Transverse colon (tissue), 4 donors: ENCODE measurements around the gene HSPA14. TPM values are rescaled to one million over a fixed set of nuclear protein-coding genes. Genes with fewer than 3 reads are reported as not detected.
"Not testable (repeated sequence)": the region's sequence is repeated elsewhere in the genome, so short reads cannot be mapped to it uniquely, and the experiment has no call there.

Experiments used
- DNase-seq: peaks from one replicate; pipeline ENCODE4 v3.0.0-alpha.2; 2019
- H3K27ac ChIP-seq, 4 donors: fragments of 200-600 bp; sonication (generic); 2 replicates each; pipeline ENCODE4 v1.5.1; 2016 to 2018; ENCODE audit warnings: inconsistent platforms in 4 of 4
- H3K27me3 ChIP-seq: fragments of 200-600 bp; sonication (generic); 2 replicates; pipeline ENCODE4 v1.5.1; 2017; ENCODE audit warnings: inconsistent platforms
- H3K36me3 ChIP-seq, 4 donors: fragments of 200-600 bp; sonication (generic); 2 replicates each; pipeline ENCODE4 v1.5.1; 2017 to 2019; ENCODE audit warnings: inconsistent platforms in 4 of 4
- H3K4me1 ChIP-seq, 4 donors: fragments of 200-600 bp; sonication (generic); 2 replicates each; pipeline ENCODE4 v1.5.1; 2017 to 2020; ENCODE audit warnings: inconsistent platforms in 4 of 4
- H3K4me3 ChIP-seq, 4 donors: fragments of 200-600 bp; sonication (generic); 1 replicate in 1 of 4; 2 replicates in 3 of 4; pipeline versions ENCODE4 v1.5.1 to v1.6.1; 2017 to 2019; ENCODE audit warnings: inconsistent platforms in 4 of 4
- H3K9me3 ChIP-seq, 2 donors: fragments of 200-600 bp; sonication (generic); 2 replicates each; pipeline ENCODE4 v1.5.1; 2017 to 2019; ENCODE audit warnings: inconsistent platforms in 2 of 2
- CTCF ChIP-seq, 5 experiments: fragments of 200-600 bp in 3 of 5; fragments of 450-650 bp in 2 of 5; sonication (generic) in 3 of 5; IDR thresholded peaks; 1 replicate in 2 of 5; 2 replicates in 3 of 5; pipeline ENCODE4 v1.5.1; 2016 to 2017; ENCODE audit warnings: antibody characterized with exemption in 5 of 5, inconsistent platforms in 3 of 5, mild to moderate bottlenecking in 2 of 5, moderate library complexity in 1 of 5
- EP300 ChIP-seq: sonication (generic); formaldehyde crosslinking; IDR thresholded peaks from one replicate; pipeline ENCODE4 v1.6.1; 2017; ENCODE audit warnings: antibody characterized with exemption, low read depth
- POLR2A ChIP-seq: fragments of 450-650 bp; IDR thresholded peaks from one replicate; pipeline ENCODE4 v1.6.1; 2016; ENCODE audit warnings: antibody characterized with exemption, mild to moderate bottlenecking, moderate library complexity
- POLR2AphosphoS5 ChIP-seq, 3 donors: sonication (generic); formaldehyde crosslinking; IDR thresholded peaks; one replicate each; pipeline ENCODE4 v1.6.1; 2016; ENCODE audit warnings: antibody characterized with exemption in 3 of 3
- WGBS, 2 donors: methylation state at CpG; one replicate each; pipeline ENCODE4 v1.1.5; 2018; ENCODE audit warnings: low coverage in 1 of 2; 5-methylcytosine and 5-hydroxymethylcytosine counted together
- in situ Hi-C, 4 donors: fragments of 200-750 bp; cut with MboI; loops; one replicate each; pipeline versions ENCODE4 v1.15.0 to v1.15.1; 2017; ENCODE audit warnings: low sequenced_read_pairs in 3 of 4, low pct_ligation_motif_present in 1 of 4, low pct_unique_long_range_greater_than_20kb in 1 of 4
- intact Hi-C: fragments of 100-400 bp; cut with DNase I; formaldehyde crosslinking; loops from one replicate; pipeline ENCODE4 v1.15.1; 2023; ENCODE audit warnings: low total_unique reads
- total RNA-seq, 4 donors: library from RNA; depleted of rRNA; stranded (reverse); fragments of >200 nt; gene quantifications; one replicate each; pipeline ENCODE4 v1.1.0, GENCODE V29; 2016

HSPA14 gene
- total RNA-seq, 4 donors from 2014 or later: 6.7 to 15.4 (median 8.7) TPM

GRCh38 chr10:14815681-14816080 lies 22.4 kb upstream of the HSPA14 start:
- in situ Hi-C loops: loop anchor here in 2 of 4 donors (25.0 kb wide), 2 partner anchors 278 to 603 kb away; no protein-coding TSS in a partner anchor
- TF ChIP-seq POLR2AphosphoS5 (IDR thresholded peaks at IDR 0.05): no peak
- TF ChIP-seq CTCF (IDR thresholded peaks at IDR 0.05): no peak
- TF ChIP-seq POLR2A: no peak
- no peak for TF ChIP-seq EP300
- intact Hi-C loops: no loop called here
- 92% methylated on average over 3 to 6 of the region's 6 CpGs for WGBS, 2 donors
- no peaks in the 10 kb centered on the region for H3K36me3 ChIP-seq
- H3K9me3 ChIP-seq: no peaks in the 10 kb centered on the region
- H3K4me1 ChIP-seq: no peaks in the 10 kb centered on the region
- no peak overlapping the region for H3K4me3 ChIP-seq
- no peak overlapping the region for H3K27ac ChIP-seq
- no peaks in the 10 kb centered on the region for H3K27me3 ChIP-seq
- no peak for DNase-seq

GRCh38 chr10:14816717-14817116 lies 21.4 kb upstream of the HSPA14 start:
- H3K9me3 ChIP-seq, intact Hi-C loops, DNase-seq, H3K4me1 ChIP-seq, H3K36me3 ChIP-seq, H3K27me3 ChIP-seq, H3K27ac ChIP-seq, H3K4me3 ChIP-seq: not testable (repeated sequence)
- in situ Hi-C loops: loop anchor here in 2 of 4 donors (25.0 kb wide), 2 partner anchors 279 to 604 kb away; no protein-coding TSS in a partner anchor
- WGBS, 2 donors: 88 to 95% methylated on average over 5 to 7 of the region's 7 CpGs

GRCh38 chr10:14820010-14820774 lies 17.9 kb upstream of the HSPA14 start:
- no peak overlapping the region for H3K27ac ChIP-seq
- no peak overlapping the region for H3K4me3 ChIP-seq
- H3K9me3 ChIP-seq: no peaks in the 10 kb centered on the region
- no peaks in the 10 kb centered on the region for H3K27me3 ChIP-seq
- peaks cover 0 to 13% (median 0%) of the 10 kb centered on the region in 4 donors for H3K4me1 ChIP-seq
- 93 to 100% methylated on average over 1 to 10 of the region's 10 CpGs for WGBS, 2 donors
- no peaks in the 10 kb centered on the region for H3K36me3 ChIP-seq
- intact Hi-C loops (loop anchor here (10.0 kb wide), 2 partner anchors 275 to 315 kb away; no protein-coding TSS in a partner anchor), in situ Hi-C loops (loop anchor here in 3 of 4 donors (5.0 to 25.0 kb wide), 4 partner anchors 283 to 608 kb away; no protein-coding TSS in a partner anchor)
- TF ChIP-seq POLR2A: no peak
- no peak for TF ChIP-seq POLR2AphosphoS5 (IDR thresholded peaks at IDR 0.05)
- TF ChIP-seq EP300: no peak
- no peak for TF ChIP-seq CTCF (IDR thresholded peaks at IDR 0.05)
- DNase-seq: no peak

GRCh38 chr10:14820775-14821154 lies 17.3 kb upstream of the HSPA14 start:
- Histone ChIP-seq H3K27me3 (no peaks in the 10 kb centered on the region), H3K27ac (no peak overlapping the region), H3K4me1 (peaks cover 0 to 13% (median 0%) of the 10 kb centered on the region in 4 donors), H3K36me3 (no peaks in the 10 kb centered on the region), H3K9me3 (no peaks in the 10 kb centered on the region), H3K4me3 (no peak overlapping the region)
- no peak for TF ChIP-seq POLR2A
- no peak for TF ChIP-seq EP300
- TF ChIP-seq CTCF (IDR thresholded peaks at IDR 0.05): no peak
- no peak for TF ChIP-seq POLR2AphosphoS5 (IDR thresholded peaks at IDR 0.05)
- intact Hi-C loops (loop anchor here (10.0 kb wide), 2 partner anchors 276 to 316 kb away; no protein-coding TSS in a partner anchor), in situ Hi-C loops (loop anchor here in 3 of 4 donors (5.0 to 25.0 kb wide), 4 partner anchors 283 to 608 kb away; no protein-coding TSS in a partner anchor)
- WGBS, 2 donors: 89 to 95% methylated on average over 3 to 5 of the region's 5 CpGs
- no peak for DNase-seq
